ENCODE measurements around the gene SPECC1. TPM values are rescaled to one million over a fixed set of nuclear protein-coding genes. Genes with fewer than 3 reads are reported as not detected.
A peak's percentile ranks its signal among the peaks of the same experiment; 100 is the strongest.
"Not testable (repeated sequence)": the region's sequence is repeated elsewhere in the genome, so short reads cannot be mapped to it uniquely, and the experiment has no call there.

Gene SPECC1
- polyA plus RNA-seq, 1 experiment, result 13.0 TPM

GRCh38 chr17:20190605-20191004 lies 181.4 kb downstream of the SPECC1 start:
- Histone ChIP-seq H3K4me3 (ENCODE audit: low read depth, low read length) (no peak overlapping the region), H3K27me3 (ENCODE audit: control insufficient read depth, insufficient read depth, low read length) (no peaks in the 10 kb centered on the region), H3K36me3 (ENCODE audit: control insufficient read depth, insufficient read depth, low read length) (no peaks in the 10 kb centered on the region)
- ChIA-PET CTCF (interaction anchor here (1.0 to 1.8 kb wide), 3 partner anchors 12 to 196 kb away, joined by 3 to 5 read pairs (median 4); no protein-coding TSS in a partner anchor), POLR2A (no interaction called here)
- TF ChIP-seq CTCF (IDR thresholded peaks at IDR 0.05; ENCODE audit: insufficient read depth, low read depth, low read length), result no peak
- no peak for DNase-seq (ENCODE audit: low read depth)

GRCh38 chr17:20191056-20191455 lies 181.9 kb downstream of the SPECC1 start:
- POLR2A ChIA-PET, result no interaction called here
- no peaks in the 10 kb centered on the region for H3K27me3 ChIP-seq (ENCODE audit: control insufficient read depth, insufficient read depth, low read length)
- no peaks in the 10 kb centered on the region for H3K36me3 ChIP-seq (ENCODE audit: control insufficient read depth, insufficient read depth, low read length)
- DNase-seq (ENCODE audit: low read depth), result peak; percentile 67
- CTCF ChIA-PET, result interaction anchor here (1.2 to 1.8 kb wide), 2 partner anchors 72 to 196 kb away, joined by 3 to 5 read pairs; no protein-coding TSS in a partner anchor
- TF ChIP-seq CTCF (IDR thresholded peaks at IDR 0.05; ENCODE audit: insufficient read depth, low read depth, low read length), result no peak
- H3K4me3 ChIP-seq (ENCODE audit: low read depth, low read length), result no peak overlapping the region

- CTCF ChIA-PET, result interaction anchor here (0.9 to 1.4 kb wide), 2 partner anchors 9 to 74 kb away, joined by 3 to 4 read pairs; no protein-coding TSS in a partner anchor
- H3K27me3 ChIP-seq (ENCODE audit: control insufficient read depth, insufficient read depth, low read length); DNase-seq (ENCODE audit: low read depth); H3K4me3 ChIP-seq (ENCODE audit: low read depth, low read length); POLR2A ChIA-PET; H3K36me3 ChIP-seq (ENCODE audit: control insufficient read depth, insufficient read depth, low read length): not testable (repeated sequence)
Measured at GRCh38 chr17:20196286-20196685, 187.1 kb downstream of the SPECC1 start.

GRCh38 chr17:20197272-20197926 lies 188.2 kb downstream of the SPECC1 start:
- CTCF ChIA-PET, result interaction anchor here (0.7 to 1.4 kb wide), 4 partner anchors 8 to 112 kb away, joined by 3 to 4 read pairs (median 3); no protein-coding TSS in a partner anchor
- POLR2A ChIA-PET, result no interaction called here
- no peak for DNase-seq (ENCODE audit: low read depth)
- TF ChIP-seq CTCF (IDR thresholded peaks at IDR 0.05; ENCODE audit: insufficient read depth, low read depth, low read length), result no peak
- Histone ChIP-seq H3K36me3 (ENCODE audit: control insufficient read depth, insufficient read depth, low read length) (no peaks in the 10 kb centered on the region), H3K27me3 (ENCODE audit: control insufficient read depth, insufficient read depth, low read length) (no peaks in the 10 kb centered on the region), H3K4me3 (ENCODE audit: low read depth, low read length) (no peak overlapping the region)

- H3K27me3 ChIP-seq (ENCODE audit: control insufficient read depth, insufficient read depth, low read length), result no peaks in the 10 kb centered on the region
- no peaks in the 10 kb centered on the region for H3K36me3 ChIP-seq (ENCODE audit: control insufficient read depth, insufficient read depth, low read length)
- peak; percentile 24 for DNase-seq (ENCODE audit: low read depth)
- H3K4me3 ChIP-seq (ENCODE audit: low read depth, low read length), result no peak overlapping the region
- CTCF ChIA-PET, result interaction anchor here (1.1 kb wide), 1 partner anchor 24 kb away, joined by 3 read pairs; no protein-coding TSS in a partner anchor
- TF ChIP-seq CTCF (IDR thresholded peaks at IDR 0.05; ENCODE audit: insufficient read depth, low read depth, low read length), result no peak
- POLR2A ChIA-PET, result interaction anchor here (0.5 kb wide), 1 partner anchor 28 kb away, joined by 3 read pairs; no protein-coding TSS in a partner anchor
Measured at GRCh38 chr17:20200016-20200795, 191.0 kb downstream of the SPECC1 start.
